Mammary epithelial cell (primary cell): ENCODE data around the gene TXNRD2.

Experiments
- EZH2 ChIP-seq: IDR thresholded peaks from 2 replicates; pipeline ENCODE4 v1.6.1; 2012; ENCODE audit warnings: low read length, inconsistent platforms, borderline replicate concordance
- TF ChIP-seq, protein P1 (sequence below), 2 donors: IDR thresholded peaks in 1 of 2; conservative IDR thresholded peaks in 1 of 2; 2 replicates each; pipeline ENCODE4 v1.5.1; 2011 to 2012; ENCODE audit warnings: inconsistent platforms in 2 of 2, low read length in 2 of 2, mild to moderate bottlenecking in 2 of 2, control low read depth in 1 of 2, low read depth in 1 of 2; ENCODE audit not compliant: insufficient read depth in 1 of 2; ENCODE audit errors: extremely low read depth in 1 of 2

DNA sequence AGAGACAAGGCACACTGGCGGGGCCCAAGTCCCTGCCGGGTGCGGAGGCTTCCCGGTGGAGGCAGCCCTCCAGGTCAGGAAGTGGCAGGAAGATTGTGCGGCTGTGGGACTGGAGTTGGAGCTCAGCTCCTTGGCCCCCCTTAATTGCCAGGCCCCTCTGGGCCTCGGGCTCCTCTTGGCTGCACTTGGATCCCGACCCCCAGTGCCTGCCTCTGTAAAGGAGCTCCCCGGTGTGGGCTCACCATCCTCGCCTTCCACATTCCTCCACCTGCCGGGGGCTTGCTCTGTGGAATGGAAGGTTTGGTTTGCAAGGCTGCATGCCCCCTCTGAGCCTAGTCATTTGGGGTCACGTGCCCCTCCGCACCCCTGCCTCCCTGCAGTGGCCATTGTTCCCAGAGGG lies 38.1 kb downstream of the TXNRD2 start:
- TF ChIP-seq, protein P1, sequence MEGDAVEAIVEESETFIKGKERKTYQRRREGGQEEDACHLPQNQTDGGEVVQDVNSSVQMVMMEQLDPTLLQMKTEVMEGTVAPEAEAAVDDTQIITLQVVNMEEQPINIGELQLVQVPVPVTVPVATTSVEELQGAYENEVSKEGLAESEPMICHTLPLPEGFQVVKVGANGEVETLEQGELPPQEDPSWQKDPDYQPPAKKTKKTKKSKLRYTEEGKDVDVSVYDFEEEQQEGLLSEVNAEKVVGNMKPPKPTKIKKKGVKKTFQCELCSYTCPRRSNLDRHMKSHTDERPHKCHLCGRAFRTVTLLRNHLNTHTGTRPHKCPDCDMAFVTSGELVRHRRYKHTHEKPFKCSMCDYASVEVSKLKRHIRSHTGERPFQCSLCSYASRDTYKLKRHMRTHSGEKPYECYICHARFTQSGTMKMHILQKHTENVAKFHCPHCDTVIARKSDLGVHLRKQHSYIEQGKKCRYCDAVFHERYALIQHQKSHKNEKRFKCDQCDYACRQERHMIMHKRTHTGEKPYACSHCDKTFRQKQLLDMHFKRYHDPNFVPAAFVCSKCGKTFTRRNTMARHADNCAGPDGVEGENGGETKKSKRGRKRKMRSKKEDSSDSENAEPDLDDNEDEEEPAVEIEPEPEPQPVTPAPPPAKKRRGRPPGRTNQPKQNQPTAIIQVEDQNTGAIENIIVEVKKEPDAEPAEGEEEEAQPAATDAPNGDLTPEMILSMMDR (conservative IDR thresholded peaks at IDR 0.05 in 1 of 2, IDR thresholded peaks at IDR 0.05 in 1 of 2; ENCODE audit: extremely low read depth in 1 of 2, insufficient read depth in 1 of 2, low read depth in 1 of 2, low read length in 2 of 2) = no peak
- TF ChIP-seq EZH2 = no peak
